ENCODE measurements around the gene ARHGDIB.

The ARHGDIB gene

DNA sequence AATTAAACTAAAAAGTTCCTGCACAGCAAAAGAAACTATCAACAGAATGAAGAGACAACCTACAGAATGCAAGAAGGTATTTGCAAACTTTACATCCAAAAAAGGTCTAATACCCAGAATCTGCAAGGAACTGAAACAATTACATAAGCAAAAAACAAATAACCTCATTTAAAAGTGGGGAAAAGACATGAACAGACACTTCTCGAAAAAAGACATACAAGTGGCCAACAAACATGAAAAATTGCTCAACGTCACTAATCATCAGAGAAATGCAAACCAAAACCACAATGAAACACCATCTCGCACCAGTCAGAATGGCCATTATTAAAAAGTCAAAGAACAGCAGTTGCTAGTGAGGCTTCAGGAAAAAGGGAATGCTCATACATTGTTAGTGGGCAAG lies 26.6 kb upstream of the ARHGDIB start:
- H3K4me2 ChIP-seq (ENCODE audit: low read length) = no peak overlapping the region
- H4K8ac ChIP-seq (ENCODE audit: low read depth, low read length) = no peak overlapping the region
- no peak overlapping the region for H3K18ac ChIP-seq (ENCODE audit: low read length)
- no peak overlapping the region for H3K23ac ChIP-seq (ENCODE audit: low read length)
- H2BK5ac ChIP-seq (ENCODE audit: low read length) = no peak overlapping the region
- H3K56ac ChIP-seq (ENCODE audit: low read length) = no peak overlapping the region
- H3K4me3 ChIP-seq (ENCODE audit: low read length) = no peak overlapping the region
- no peak overlapping the region for H4K5ac ChIP-seq (ENCODE audit: low read length)
- no peak for DNase-seq
- no peak overlapping the region for H3K4ac ChIP-seq (ENCODE audit: low read depth, low read length)
- no peak overlapping the region for H3K27ac ChIP-seq (ENCODE audit: low read depth, low read length)
- no peak overlapping the region for H2BK120ac ChIP-seq (ENCODE audit: low read depth, low read length)
- H3K79me1 ChIP-seq (ENCODE audit: low read length) = no peaks in the 10 kb centered on the region
- H3K27me3 ChIP-seq (ENCODE audit: insufficient read depth, low read length, poor library complexity) = no peaks in the 10 kb centered on the region
- H3K9ac ChIP-seq (ENCODE audit: low read length) = no peak overlapping the region
- no peak overlapping the region for H2BK15ac ChIP-seq (replicated peaks; ENCODE audit: low read depth)
- no CpG with 5 or more reads among the region's 3 CpGs for WGBS (ENCODE audit: extremely low coverage, insufficient coverage, low lambda C conversion rate)
- H3K79me2 ChIP-seq (ENCODE audit: control insufficient read depth, insufficient read depth, low read length) = no peaks in the 10 kb centered on the region
- no peak overlapping the region for H2AK5ac ChIP-seq (ENCODE audit: low read length)
- H3K4me1 ChIP-seq (ENCODE audit: control insufficient read depth, low read depth, low read length) = no peaks in the 10 kb centered on the region
- no peaks in the 10 kb centered on the region for H3K36me3 ChIP-seq (ENCODE audit: control insufficient read depth, insufficient read depth, low read length)

- Histone ChIP-seq H2BK5ac (ENCODE audit: low read length) (no peak overlapping the region), H4K5ac (ENCODE audit: low read length) (no peak overlapping the region), H3K79me2 (ENCODE audit: control insufficient read depth, insufficient read depth, low read length) (no peaks in the 10 kb centered on the region), H3K4me3 (ENCODE audit: low read length) (no peak overlapping the region), H3K27ac (ENCODE audit: low read depth, low read length) (no peak overlapping the region), H4K8ac (ENCODE audit: low read depth, low read length) (no peak overlapping the region), H3K56ac (ENCODE audit: low read length) (no peak overlapping the region), H3K4ac (ENCODE audit: low read depth, low read length) (no peak overlapping the region), H3K4me2 (ENCODE audit: low read length) (no peak overlapping the region), H3K36me3 (ENCODE audit: control insufficient read depth, insufficient read depth, low read length) (no peaks in the 10 kb centered on the region), H3K9ac (ENCODE audit: low read length) (no peak overlapping the region), H2BK15ac (replicated peaks; ENCODE audit: low read depth) (no peak overlapping the region), H3K23ac (ENCODE audit: low read length) (no peak overlapping the region), H3K27me3 (ENCODE audit: insufficient read depth, low read length, poor library complexity) (no peaks in the 10 kb centered on the region), H3K79me1 (ENCODE audit: low read length) (no peaks in the 10 kb centered on the region), H2BK120ac (ENCODE audit: low read depth, low read length) (no peak overlapping the region), H2AK5ac (ENCODE audit: low read length) (no peak overlapping the region), H3K18ac (ENCODE audit: low read length) (no peak overlapping the region), H3K4me1 (ENCODE audit: control insufficient read depth, low read depth, low read length) (no peaks in the 10 kb centered on the region)
- DNase-seq = no peak
- no CpG with 5 or more reads among the region's 4 CpGs for WGBS (ENCODE audit: extremely low coverage, insufficient coverage, low lambda C conversion rate)
These were observed 25.0 kb upstream of the ARHGDIB start for GRCh38 chr12:14986449-14986848.

DNA sequence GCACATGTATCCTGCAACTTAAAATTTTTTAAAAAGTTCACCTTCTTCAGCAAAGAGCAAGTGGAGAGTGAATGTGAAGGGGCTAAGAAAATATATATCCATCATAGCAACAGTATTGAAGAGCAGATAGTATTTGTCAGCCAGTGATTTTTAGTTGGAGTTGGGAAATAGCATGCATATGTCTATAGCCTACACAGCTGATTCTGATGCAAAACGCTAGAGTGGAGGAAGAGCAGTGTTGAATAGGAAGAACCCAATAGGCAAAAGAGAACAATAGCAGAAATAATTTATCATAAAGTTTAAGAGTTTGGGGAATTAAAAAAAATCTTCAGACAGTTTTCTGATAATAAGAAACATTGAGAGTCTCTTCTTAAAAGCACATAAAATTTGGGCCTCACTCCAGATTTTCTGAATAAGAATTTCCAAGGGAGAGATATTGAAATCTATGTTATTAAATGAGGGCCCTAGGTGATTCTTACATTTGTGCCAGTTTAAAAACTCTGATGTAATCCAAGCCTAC lies 23.4 kb upstream of the ARHGDIB start:
- H3K4me3 ChIP-seq (ENCODE audit: low read length) = no peak overlapping the region
- no peaks in the 10 kb centered on the region for H3K27me3 ChIP-seq (ENCODE audit: insufficient read depth, low read length, poor library complexity)
- H3K4me2 ChIP-seq (ENCODE audit: low read length) = no peak overlapping the region
- H3K79me2 ChIP-seq (ENCODE audit: control insufficient read depth, insufficient read depth, low read length) = no peaks in the 10 kb centered on the region
- H4K8ac ChIP-seq (ENCODE audit: low read depth, low read length) = no peak overlapping the region
- no peak overlapping the region for H2BK120ac ChIP-seq (ENCODE audit: low read depth, low read length)
- WGBS (ENCODE audit: extremely low coverage, insufficient coverage, low lambda C conversion rate) = no CpG with 5 or more reads among the region's 1 CpG
- no peak overlapping the region for H3K56ac ChIP-seq (ENCODE audit: low read length)
- no peaks in the 10 kb centered on the region for H3K36me3 ChIP-seq (ENCODE audit: control insufficient read depth, insufficient read depth, low read length)
- no peaks in the 10 kb centered on the region for H3K79me1 ChIP-seq (ENCODE audit: low read length)
- no peak overlapping the region for H4K5ac ChIP-seq (ENCODE audit: low read length)
- no peak for DNase-seq
- H3K4me1 ChIP-seq (ENCODE audit: control insufficient read depth, low read depth, low read length) = no peaks in the 10 kb centered on the region
- H2BK5ac ChIP-seq (ENCODE audit: low read length) = no peak overlapping the region
- no peak overlapping the region for H2BK15ac ChIP-seq (replicated peaks; ENCODE audit: low read depth)
- no peak overlapping the region for H3K18ac ChIP-seq (ENCODE audit: low read length)
- H3K4ac ChIP-seq (ENCODE audit: low read depth, low read length) = no peak overlapping the region
- H3K23ac ChIP-seq (ENCODE audit: low read length) = no peak overlapping the region
- H2AK5ac ChIP-seq (ENCODE audit: low read length) = no peak overlapping the region
- H3K9ac ChIP-seq (ENCODE audit: low read length) = no peak overlapping the region
- H3K27ac ChIP-seq (ENCODE audit: low read depth, low read length) = no peak overlapping the region

DNA sequence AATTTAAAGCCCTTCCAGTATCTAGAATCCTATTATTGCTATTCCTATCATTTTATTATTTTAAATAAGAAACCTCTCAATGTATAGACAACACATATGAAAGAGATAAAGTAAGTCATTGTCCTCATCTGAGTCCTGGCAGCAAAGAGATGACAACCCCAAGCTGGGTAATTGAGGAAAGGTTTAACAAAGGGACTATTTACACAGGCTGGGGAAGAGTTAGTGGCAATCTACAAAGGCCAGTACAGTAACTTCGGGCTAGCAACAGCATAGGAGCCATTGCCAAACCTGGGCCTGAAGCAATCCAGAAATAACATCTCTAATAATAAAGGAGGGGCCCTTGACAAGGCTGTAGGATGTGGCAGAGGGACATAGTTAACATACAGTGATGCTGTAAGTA lies 22.6 kb upstream of the ARHGDIB start:
- no peaks in the 10 kb centered on the region for H3K79me1 ChIP-seq (ENCODE audit: low read length)
- no peak overlapping the region for H3K18ac ChIP-seq (ENCODE audit: low read length)
- H3K4me2 ChIP-seq (ENCODE audit: low read length) = no peak overlapping the region
- H2AK5ac ChIP-seq (ENCODE audit: low read length) = no peak overlapping the region
- WGBS (ENCODE audit: extremely low coverage, insufficient coverage, low lambda C conversion rate) = no CpG with 5 or more reads among the region's 1 CpG
- H3K56ac ChIP-seq (ENCODE audit: low read length) = no peak overlapping the region
- no peak for DNase-seq
- no peak overlapping the region for H2BK15ac ChIP-seq (replicated peaks; ENCODE audit: low read depth)
- H3K4ac ChIP-seq (ENCODE audit: low read depth, low read length) = no peak overlapping the region
- no peaks in the 10 kb centered on the region for H3K4me1 ChIP-seq (ENCODE audit: control insufficient read depth, low read depth, low read length)
- H3K36me3 ChIP-seq (ENCODE audit: control insufficient read depth, insufficient read depth, low read length) = no peaks in the 10 kb centered on the region
- H4K8ac ChIP-seq (ENCODE audit: low read depth, low read length) = no peak overlapping the region
- no peak overlapping the region for H3K27ac ChIP-seq (ENCODE audit: low read depth, low read length)
- no peaks in the 10 kb centered on the region for H3K27me3 ChIP-seq (ENCODE audit: insufficient read depth, low read length, poor library complexity)
- no peak overlapping the region for H3K9ac ChIP-seq (ENCODE audit: low read length)
- no peak overlapping the region for H2BK5ac ChIP-seq (ENCODE audit: low read length)
- no peak overlapping the region for H3K4me3 ChIP-seq (ENCODE audit: low read length)
- no peak overlapping the region for H3K23ac ChIP-seq (ENCODE audit: low read length)
- no peak overlapping the region for H2BK120ac ChIP-seq (ENCODE audit: low read depth, low read length)
- H4K5ac ChIP-seq (ENCODE audit: low read length) = no peak overlapping the region
- no peaks in the 10 kb centered on the region for H3K79me2 ChIP-seq (ENCODE audit: control insufficient read depth, insufficient read depth, low read length)

DNA sequence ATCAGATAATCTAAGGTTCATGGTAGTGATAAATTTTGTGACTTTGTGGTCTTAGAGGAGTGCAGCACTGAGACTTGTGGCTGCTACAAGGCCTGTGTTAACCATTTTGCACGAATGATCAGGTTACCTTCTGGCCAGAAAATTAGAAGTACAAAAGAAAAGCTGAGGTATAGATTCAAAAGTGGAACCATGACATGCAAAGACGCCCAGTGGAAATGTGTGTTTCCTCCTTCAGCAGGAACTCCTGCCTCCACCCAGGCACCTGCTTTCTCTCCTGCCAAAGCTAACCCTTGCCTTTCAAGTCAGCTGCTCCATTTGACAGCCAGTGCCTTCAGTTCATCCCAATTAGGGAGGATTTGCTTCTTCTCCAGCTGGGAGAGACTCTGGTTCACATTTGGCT lies 21.6 kb upstream of the ARHGDIB start:
- Histone ChIP-seq H3K4ac (ENCODE audit: low read depth, low read length) (no peak overlapping the region), H3K79me2 (ENCODE audit: control insufficient read depth, insufficient read depth, low read length) (no peaks in the 10 kb centered on the region), H3K27ac (ENCODE audit: low read depth, low read length) (no peak overlapping the region), H2BK15ac (replicated peaks; ENCODE audit: low read depth) (no peak overlapping the region), H3K18ac (ENCODE audit: low read length) (no peak overlapping the region), H3K4me2 (ENCODE audit: low read length) (no peak overlapping the region), H4K8ac (ENCODE audit: low read depth, low read length) (no peak overlapping the region), H3K4me3 (ENCODE audit: low read length) (no peak overlapping the region), H3K9ac (ENCODE audit: low read length) (no peak overlapping the region), H3K23ac (ENCODE audit: low read length) (no peak overlapping the region), H2AK5ac (ENCODE audit: low read length) (no peak overlapping the region), H3K79me1 (ENCODE audit: low read length) (no peaks in the 10 kb centered on the region), H3K56ac (ENCODE audit: low read length) (no peak overlapping the region), H3K36me3 (ENCODE audit: control insufficient read depth, insufficient read depth, low read length) (no peaks in the 10 kb centered on the region), H3K27me3 (ENCODE audit: insufficient read depth, low read length, poor library complexity) (no peaks in the 10 kb centered on the region), H3K4me1 (ENCODE audit: control insufficient read depth, low read depth, low read length) (no peaks in the 10 kb centered on the region), H2BK120ac (ENCODE audit: low read depth, low read length) (no peak overlapping the region), H2BK5ac (ENCODE audit: low read length) (no peak overlapping the region), H4K5ac (ENCODE audit: low read length) (no peak overlapping the region)
- no CpG with 5 or more reads among the region's 2 CpGs for WGBS (ENCODE audit: extremely low coverage, insufficient coverage, low lambda C conversion rate)
- DNase-seq = no peak

GRCh38 chr12:14982562-14982961 lies 21.2 kb upstream of the ARHGDIB start:
- H3K18ac ChIP-seq (ENCODE audit: low read length) = no peak overlapping the region
- DNase-seq = no peak
- no peaks in the 10 kb centered on the region for H3K4me1 ChIP-seq (ENCODE audit: control insufficient read depth, low read depth, low read length)
- no CpG with 5 or more reads among the region's 1 CpG for WGBS (ENCODE audit: extremely low coverage, insufficient coverage, low lambda C conversion rate)
- no peak overlapping the region for H3K56ac ChIP-seq (ENCODE audit: low read length)
- H3K9ac ChIP-seq (ENCODE audit: low read length) = no peak overlapping the region
- no peak overlapping the region for H2BK5ac ChIP-seq (ENCODE audit: low read length)
- no peak overlapping the region for H4K8ac ChIP-seq (ENCODE audit: low read depth, low read length)
- H3K4ac ChIP-seq (ENCODE audit: low read depth, low read length) = no peak overlapping the region
- no peak overlapping the region for H3K27ac ChIP-seq (ENCODE audit: low read depth, low read length)
- no peaks in the 10 kb centered on the region for H3K79me1 ChIP-seq (ENCODE audit: low read length)
- no peak overlapping the region for H2AK5ac ChIP-seq (ENCODE audit: low read length)
- H3K27me3 ChIP-seq (ENCODE audit: insufficient read depth, low read length, poor library complexity) = no peaks in the 10 kb centered on the region
- H3K36me3 ChIP-seq (ENCODE audit: control insufficient read depth, insufficient read depth, low read length) = no peaks in the 10 kb centered on the region
- no peak overlapping the region for H3K4me3 ChIP-seq (ENCODE audit: low read length)
- H2BK120ac ChIP-seq (ENCODE audit: low read depth, low read length) = no peak overlapping the region
- no peak overlapping the region for H3K4me2 ChIP-seq (ENCODE audit: low read length)
- no peaks in the 10 kb centered on the region for H3K79me2 ChIP-seq (ENCODE audit: control insufficient read depth, insufficient read depth, low read length)
- no peak overlapping the region for H4K5ac ChIP-seq (ENCODE audit: low read length)
- H2BK15ac ChIP-seq (replicated peaks; ENCODE audit: low read depth) = no peak overlapping the region
- no peak overlapping the region for H3K23ac ChIP-seq (ENCODE audit: low read length)

Data from mesendoderm (in vitro differentiated cells).